ENCODE data around the gene BHLHA9.

BHLHA9 gene

GRCh38 chr17:1251866-1252608 lies 18.2 kb upstream of the BHLHA9 start:
- no peaks in the 10 kb centered on the region for H3K36me3 ChIP-seq (replicated peaks; ENCODE audit: low read depth, low read length)
- H3K27ac ChIP-seq (ENCODE audit: low read length) = no peak overlapping the region
- H3K9ac ChIP-seq (ENCODE audit: low read length) = no peak overlapping the region
- H4K20me1 ChIP-seq (ENCODE audit: insufficient read depth, low read length) = no peaks in the 10 kb centered on the region
- TF ChIP-seq EZH2phosphoT487 (IDR thresholded peaks at IDR 0.05; ENCODE audit: low read depth) = no peak
- no peaks in the 10 kb centered on the region for H3K27me3 ChIP-seq (ENCODE audit: low read depth, low read length)
- H2AFZ ChIP-seq (ENCODE audit: low read depth, low read length) = no peak overlapping the region
- no peaks in the 10 kb centered on the region for H3K79me2 ChIP-seq (ENCODE audit: low read length)
- no peaks in the 10 kb centered on the region for H3K4me1 ChIP-seq (ENCODE audit: low read length)
- H3K4me2 ChIP-seq (ENCODE audit: low read length) = no peak overlapping the region
- H3K9me3 ChIP-seq (ENCODE audit: insufficient read depth, low read length) = no peaks in the 10 kb centered on the region
- H3K4me3 ChIP-seq (ENCODE audit: low read length) = no peak overlapping the region

- Histone ChIP-seq H3K27ac (ENCODE audit: low read length) (no peak overlapping the region), H3K9me3 (ENCODE audit: insufficient read depth, low read length) (no peaks in the 10 kb centered on the region), H4K20me1 (ENCODE audit: insufficient read depth, low read length) (no peaks in the 10 kb centered on the region), H3K9ac (ENCODE audit: low read length) (no peak overlapping the region), H3K27me3 (ENCODE audit: low read depth, low read length) (no peaks in the 10 kb centered on the region), H3K4me2 (ENCODE audit: low read length) (no peak overlapping the region), H2AFZ (ENCODE audit: low read depth, low read length) (no peak overlapping the region), H3K36me3 (replicated peaks; ENCODE audit: low read depth, low read length) (no peaks in the 10 kb centered on the region), H3K4me1 (ENCODE audit: low read length) (no peaks in the 10 kb centered on the region), H3K79me2 (ENCODE audit: low read length) (no peaks in the 10 kb centered on the region), H3K4me3 (ENCODE audit: low read length) (no peak overlapping the region)
- TF ChIP-seq EZH2phosphoT487 (IDR thresholded peaks at IDR 0.05; ENCODE audit: low read depth) (no peak), CTCF (IDR thresholded peaks at IDR 0.05; ENCODE audit: low read depth, low read length) (no peak)
These were observed 15.2 kb upstream of the BHLHA9 start for GRCh38 chr17:1255041-1255440.

- Histone ChIP-seq H4K20me1 (ENCODE audit: insufficient read depth, low read length) (no peaks in the 10 kb centered on the region), H3K4me2 (ENCODE audit: low read length) (no peak overlapping the region), H3K27ac (ENCODE audit: low read length) (no peak overlapping the region), H3K9ac (ENCODE audit: low read length) (no peak overlapping the region), H2AFZ (ENCODE audit: low read depth, low read length) (no peak overlapping the region), H3K79me2 (ENCODE audit: low read length) (no peaks in the 10 kb centered on the region), H3K36me3 (replicated peaks; ENCODE audit: low read depth, low read length) (no peaks in the 10 kb centered on the region), H3K4me1 (ENCODE audit: low read length) (no peaks in the 10 kb centered on the region), H3K27me3 (ENCODE audit: low read depth, low read length) (no peaks in the 10 kb centered on the region), H3K9me3 (ENCODE audit: insufficient read depth, low read length) (no peaks in the 10 kb centered on the region), H3K4me3 (ENCODE audit: low read length) (no peak overlapping the region)
- TF ChIP-seq EZH2phosphoT487 (IDR thresholded peaks at IDR 0.05; ENCODE audit: low read depth) (no peak), CTCF (IDR thresholded peaks at IDR 0.05; ENCODE audit: low read depth, low read length) (no peak)
These were observed 13.5 kb upstream of the BHLHA9 start for GRCh38 chr17:1256699-1257098.

GRCh38 chr17:1260086-1260769 lies 10.0 kb upstream of the BHLHA9 start:
- H2AFZ ChIP-seq (ENCODE audit: low read depth, low read length) = no peak overlapping the region
- H3K9ac ChIP-seq (ENCODE audit: low read length) = no peak overlapping the region
- no peaks in the 10 kb centered on the region for H3K27me3 ChIP-seq (ENCODE audit: low read depth, low read length)
- no peak overlapping the region for H3K27ac ChIP-seq (ENCODE audit: low read length)
- H3K4me2 ChIP-seq (ENCODE audit: low read length) = no peak overlapping the region
- no peak for TF ChIP-seq CTCF (IDR thresholded peaks at IDR 0.05; ENCODE audit: low read depth, low read length)
- no peak for TF ChIP-seq EZH2phosphoT487 (IDR thresholded peaks at IDR 0.05; ENCODE audit: low read depth)
- no peaks in the 10 kb centered on the region for H3K79me2 ChIP-seq (ENCODE audit: low read length)
- no peaks in the 10 kb centered on the region for H3K9me3 ChIP-seq (ENCODE audit: insufficient read depth, low read length)
- H3K36me3 ChIP-seq (replicated peaks; ENCODE audit: low read depth, low read length) = no peaks in the 10 kb centered on the region
- no peaks in the 10 kb centered on the region for H4K20me1 ChIP-seq (ENCODE audit: insufficient read depth, low read length)
- no peaks in the 10 kb centered on the region for H3K4me1 ChIP-seq (ENCODE audit: low read length)
- no peak overlapping the region for H3K4me3 ChIP-seq (ENCODE audit: low read length)
